Upper lobe of left lung (tissue), 4 donors: ENCODE measurements around the gene PKD2.

Source experiments
- EP300 ChIP-seq, 4 donors: sonication (generic); formaldehyde crosslinking; IDR thresholded peaks; one replicate each; pipeline ENCODE4 v1.5.1; 2017; ENCODE audit warnings: antibody characterized with exemption in 4 of 4, control low read depth in 2 of 4
- POLR2A ChIP-seq, 4 donors: fragments of 450-650 bp; IDR thresholded peaks; one replicate each; pipeline ENCODE4 v1.5.1; 2016 to 2017; ENCODE audit warnings: antibody characterized with exemption in 4 of 4, mild to moderate bottlenecking in 2 of 4
- POLR2AphosphoS5 ChIP-seq, 2 donors: sonication (generic); formaldehyde crosslinking; IDR thresholded peaks; one replicate each; pipeline ENCODE4 v1.5.1; 2017; ENCODE audit warnings: antibody characterized with exemption in 2 of 2
- TF ChIP-seq, protein P1 (sequence below), 6 experiments: fragments of 450-650 bp in 4 of 6; fragments of 200-600 bp in 2 of 6; sonication (generic) in 2 of 6; IDR thresholded peaks; one replicate each; pipeline ENCODE4 v1.5.1; 2016 to 2019; ENCODE audit warnings: antibody characterized with exemption in 6 of 6

DNA sequence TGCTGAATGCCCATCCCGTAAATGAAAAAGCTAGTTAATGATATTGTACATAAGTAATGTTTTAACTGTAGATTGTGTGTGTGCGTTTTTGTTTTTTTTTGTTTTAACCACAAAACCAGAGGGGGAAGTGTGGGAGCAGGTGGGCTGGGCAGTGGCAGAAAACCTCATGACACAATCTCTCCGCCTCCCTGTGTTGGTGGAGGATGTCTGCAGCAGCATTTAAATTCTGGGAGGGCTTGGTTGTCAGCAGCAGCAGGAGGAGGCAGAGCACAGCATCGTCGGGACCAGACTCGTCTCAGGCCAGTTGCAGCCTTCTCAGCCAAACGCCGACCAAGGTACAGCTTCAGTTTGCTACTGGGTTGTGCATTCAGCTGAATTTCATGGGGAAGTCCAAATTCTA is 32.0 kb upstream of the PKD2 start, which contains the start of gene SPP1:
- TF ChIP-seq, protein P1, sequence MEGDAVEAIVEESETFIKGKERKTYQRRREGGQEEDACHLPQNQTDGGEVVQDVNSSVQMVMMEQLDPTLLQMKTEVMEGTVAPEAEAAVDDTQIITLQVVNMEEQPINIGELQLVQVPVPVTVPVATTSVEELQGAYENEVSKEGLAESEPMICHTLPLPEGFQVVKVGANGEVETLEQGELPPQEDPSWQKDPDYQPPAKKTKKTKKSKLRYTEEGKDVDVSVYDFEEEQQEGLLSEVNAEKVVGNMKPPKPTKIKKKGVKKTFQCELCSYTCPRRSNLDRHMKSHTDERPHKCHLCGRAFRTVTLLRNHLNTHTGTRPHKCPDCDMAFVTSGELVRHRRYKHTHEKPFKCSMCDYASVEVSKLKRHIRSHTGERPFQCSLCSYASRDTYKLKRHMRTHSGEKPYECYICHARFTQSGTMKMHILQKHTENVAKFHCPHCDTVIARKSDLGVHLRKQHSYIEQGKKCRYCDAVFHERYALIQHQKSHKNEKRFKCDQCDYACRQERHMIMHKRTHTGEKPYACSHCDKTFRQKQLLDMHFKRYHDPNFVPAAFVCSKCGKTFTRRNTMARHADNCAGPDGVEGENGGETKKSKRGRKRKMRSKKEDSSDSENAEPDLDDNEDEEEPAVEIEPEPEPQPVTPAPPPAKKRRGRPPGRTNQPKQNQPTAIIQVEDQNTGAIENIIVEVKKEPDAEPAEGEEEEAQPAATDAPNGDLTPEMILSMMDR (IDR thresholded peaks at IDR 0.05) = no peak
- TF ChIP-seq EP300 (IDR thresholded peaks at IDR 0.05) (no peak), POLR2A (IDR thresholded peaks at IDR 0.05) (no peak), POLR2AphosphoS5 (IDR thresholded peaks at IDR 0.05) (no peak)
